Fibroblast of villous mesenchyme (primary cell): ENCODE data around the gene SFT2D1. TPM values are rescaled to one million over a fixed set of nuclear protein-coding genes. Genes with fewer than 3 reads are reported as not detected.
A peak's percentile ranks its signal among the peaks of the same experiment; 100 is the strongest.

ENCODE experiments used
- DNase-seq: peaks from one replicate; pipeline ENCODE4 v3.0.0-alpha.2; 2010; ENCODE audit warnings: low read depth
- H3K4me3 ChIP-seq: 2 replicates; pipeline ENCODE4 v1.5.1; 2011; ENCODE audit warnings: low read depth, mild to moderate bottlenecking, low read length
- total RNA-seq: library from RNA; depleted of rRNA; stranded (reverse); fragments of >200 nt; gene quantifications from 2 replicates; pipeline ENCODE4 v1.2.3, GENCODE V29; 2012
- TF ChIP-seq, protein P1 (sequence below): IDR thresholded peaks from 2 replicates; pipeline ENCODE4 v1.5.1; 2012; ENCODE audit warnings: low read depth, mild to moderate bottlenecking, low read length; ENCODE audit not compliant: insufficient read depth

Gene SFT2D1
- total RNA-seq, 1 donor, result 37.1 TPM

DNA sequence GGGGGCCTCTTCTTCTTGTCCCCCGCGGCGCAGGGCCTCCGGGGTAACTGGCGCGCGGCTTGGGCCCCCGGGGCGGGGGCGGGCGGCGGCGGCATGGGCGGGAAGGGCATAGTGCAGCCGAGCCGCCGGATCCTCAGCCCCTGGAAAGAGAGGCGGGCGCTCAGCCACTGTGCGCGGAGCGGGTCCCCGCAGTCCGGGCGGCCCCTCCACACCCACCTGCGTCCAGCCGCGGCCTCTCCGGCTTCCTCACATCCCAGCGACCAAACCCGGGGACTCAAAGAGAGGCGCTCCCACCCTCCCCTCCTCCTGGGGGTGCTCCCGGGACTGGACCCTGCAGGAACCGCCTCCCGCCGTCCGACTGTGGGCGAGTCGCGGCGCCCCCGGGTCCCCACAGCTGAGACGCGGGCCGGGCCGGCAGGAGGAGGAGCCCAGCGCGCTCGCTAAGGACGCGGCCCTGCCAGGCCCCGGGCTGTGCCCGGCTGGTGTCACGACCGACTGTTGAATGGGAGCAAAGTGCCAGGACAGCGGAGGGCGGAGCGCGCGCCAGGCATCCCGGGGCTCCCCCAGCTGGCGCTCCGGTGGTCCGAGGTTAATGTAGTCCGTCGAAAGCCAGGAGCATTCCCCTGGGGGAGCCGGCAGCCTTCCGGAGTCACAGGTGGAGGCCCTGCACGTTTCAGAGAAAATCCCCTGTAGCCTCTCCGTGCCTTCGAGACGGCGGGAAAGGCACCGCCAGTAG is 34.1 kb downstream of the SFT2D1 start, which contains the start of gene PRR18:
TSS of gene PRR18 (minus strand) at position 360 of the 736 bp plus-strand sequence. CDS start at position 110, 250 bp downstream.
- DNase-seq, result no peak
- TF ChIP-seq, protein P1, sequence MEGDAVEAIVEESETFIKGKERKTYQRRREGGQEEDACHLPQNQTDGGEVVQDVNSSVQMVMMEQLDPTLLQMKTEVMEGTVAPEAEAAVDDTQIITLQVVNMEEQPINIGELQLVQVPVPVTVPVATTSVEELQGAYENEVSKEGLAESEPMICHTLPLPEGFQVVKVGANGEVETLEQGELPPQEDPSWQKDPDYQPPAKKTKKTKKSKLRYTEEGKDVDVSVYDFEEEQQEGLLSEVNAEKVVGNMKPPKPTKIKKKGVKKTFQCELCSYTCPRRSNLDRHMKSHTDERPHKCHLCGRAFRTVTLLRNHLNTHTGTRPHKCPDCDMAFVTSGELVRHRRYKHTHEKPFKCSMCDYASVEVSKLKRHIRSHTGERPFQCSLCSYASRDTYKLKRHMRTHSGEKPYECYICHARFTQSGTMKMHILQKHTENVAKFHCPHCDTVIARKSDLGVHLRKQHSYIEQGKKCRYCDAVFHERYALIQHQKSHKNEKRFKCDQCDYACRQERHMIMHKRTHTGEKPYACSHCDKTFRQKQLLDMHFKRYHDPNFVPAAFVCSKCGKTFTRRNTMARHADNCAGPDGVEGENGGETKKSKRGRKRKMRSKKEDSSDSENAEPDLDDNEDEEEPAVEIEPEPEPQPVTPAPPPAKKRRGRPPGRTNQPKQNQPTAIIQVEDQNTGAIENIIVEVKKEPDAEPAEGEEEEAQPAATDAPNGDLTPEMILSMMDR, result no peak
- peak within 1 kb of the TSS; percentile 25 for H3K4me3 ChIP-seq

DNA sequence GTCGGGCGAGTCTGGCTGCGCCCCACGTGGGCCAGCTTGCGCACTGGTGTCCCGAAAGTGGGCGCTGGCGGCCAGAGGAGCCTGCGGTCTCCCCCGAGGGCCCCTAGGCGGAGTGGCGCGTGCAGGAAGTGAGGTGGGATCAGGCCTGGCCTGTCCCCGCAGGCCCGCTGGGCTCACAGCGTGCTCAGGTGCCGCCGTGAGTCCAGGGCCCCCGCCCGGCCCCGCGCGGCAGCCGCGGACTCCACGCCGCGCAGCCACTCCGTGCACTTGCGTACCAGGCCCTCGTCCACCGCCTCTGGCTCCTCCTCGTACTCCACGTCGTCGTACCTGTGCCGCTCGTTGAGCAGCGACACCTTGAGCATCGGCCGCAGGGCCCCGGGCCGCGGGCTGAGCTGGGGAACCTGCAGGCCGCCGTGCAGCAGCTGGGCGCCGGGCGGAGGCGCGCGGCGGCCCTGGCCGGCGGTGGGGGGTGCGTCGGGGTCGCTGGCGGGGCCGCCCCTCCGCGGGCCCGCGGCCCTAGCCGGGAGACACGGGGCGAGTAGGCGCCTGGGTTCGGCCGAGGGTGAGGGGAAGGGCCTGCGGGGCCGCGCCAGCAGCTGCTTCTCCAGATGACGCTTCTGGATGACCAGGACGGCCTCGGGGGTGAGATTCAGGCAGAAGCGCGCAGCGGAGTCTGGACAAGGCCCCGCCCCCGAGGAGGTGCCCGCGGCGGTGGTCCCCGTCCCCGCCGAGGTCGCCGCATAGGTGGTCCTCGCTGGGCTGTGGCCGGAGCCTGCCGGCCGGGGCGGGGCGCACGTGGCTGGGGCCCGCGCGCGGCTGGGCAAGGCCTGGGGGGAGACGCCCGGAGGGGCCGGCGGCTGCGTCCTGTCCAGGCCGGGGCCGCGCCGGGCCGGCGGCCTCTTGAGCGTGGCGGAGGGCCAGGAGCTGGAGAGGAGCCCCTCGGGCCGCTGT is 35.0 kb downstream of the SFT2D1 start:
- TF ChIP-seq, protein P1, result no peak
- DNase-seq, result no peak
- H3K4me3 ChIP-seq, result no peak overlapping the region

DNA sequence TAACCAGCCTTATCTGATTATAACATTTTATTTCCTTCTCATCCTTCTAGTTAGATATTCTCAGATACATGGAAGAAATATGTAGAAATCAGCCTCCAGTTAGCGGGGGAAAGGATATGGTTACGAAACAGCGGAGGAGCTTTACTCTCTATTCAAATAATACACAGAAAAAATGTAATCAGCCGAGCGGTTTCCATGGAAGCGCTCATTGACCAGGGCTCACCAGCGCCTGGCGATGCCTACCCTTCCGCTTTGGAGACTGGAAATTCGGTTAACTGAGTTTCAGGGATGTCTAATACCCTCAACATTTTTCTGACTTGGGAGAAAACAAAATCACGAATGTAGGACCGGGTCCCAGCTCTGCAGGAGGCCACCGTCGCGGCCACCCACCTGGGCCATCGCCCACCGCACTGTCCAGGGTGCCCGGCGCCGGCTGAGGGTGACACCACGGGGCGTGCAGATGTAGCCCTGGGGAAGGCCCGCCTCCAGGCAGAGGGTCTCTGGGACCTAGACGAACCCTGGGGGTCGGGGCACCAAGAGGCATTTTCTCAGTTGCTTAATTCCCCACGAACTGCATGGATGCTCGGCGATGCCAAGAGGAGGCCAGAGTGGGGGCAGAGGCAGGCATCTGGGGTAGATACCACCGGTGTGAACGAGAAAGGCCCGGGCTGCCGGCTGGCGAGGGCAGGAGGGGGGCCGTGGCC is 35.8 kb downstream of the SFT2D1 start:
- DNase-seq, result no peak
- TF ChIP-seq, protein P1, result no peak
- no peak overlapping the region for H3K4me3 ChIP-seq

DNA sequence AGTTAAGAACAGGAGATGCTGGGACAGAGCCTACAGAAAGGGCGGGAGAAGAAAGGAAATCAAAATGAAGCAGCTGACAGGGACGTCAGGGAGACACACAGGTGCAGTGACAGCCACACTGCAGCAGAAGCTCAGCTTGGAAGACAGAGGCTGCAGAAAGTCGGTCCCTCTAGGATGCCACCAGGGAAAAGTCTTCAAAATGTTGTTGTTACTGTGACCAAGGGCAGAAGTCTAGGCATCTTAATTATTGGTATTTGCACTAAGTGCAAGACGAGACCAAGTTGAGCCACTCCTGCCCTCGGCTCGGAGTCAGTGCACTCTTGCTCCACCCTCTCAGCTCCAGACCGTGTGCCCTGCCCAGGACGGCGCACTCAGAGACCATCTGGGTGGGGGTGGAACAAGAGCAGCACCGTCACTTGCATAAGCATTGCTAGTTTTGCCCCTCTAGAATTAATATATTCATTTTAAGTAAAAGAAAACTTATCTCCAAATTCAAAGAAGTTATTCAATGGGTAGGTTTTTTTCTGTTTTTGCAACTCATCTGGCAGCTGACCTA is 36.7 kb downstream of the SFT2D1 start:
- no peak overlapping the region for H3K4me3 ChIP-seq
- TF ChIP-seq, protein P1, result no peak
- DNase-seq, result no peak

DNA sequence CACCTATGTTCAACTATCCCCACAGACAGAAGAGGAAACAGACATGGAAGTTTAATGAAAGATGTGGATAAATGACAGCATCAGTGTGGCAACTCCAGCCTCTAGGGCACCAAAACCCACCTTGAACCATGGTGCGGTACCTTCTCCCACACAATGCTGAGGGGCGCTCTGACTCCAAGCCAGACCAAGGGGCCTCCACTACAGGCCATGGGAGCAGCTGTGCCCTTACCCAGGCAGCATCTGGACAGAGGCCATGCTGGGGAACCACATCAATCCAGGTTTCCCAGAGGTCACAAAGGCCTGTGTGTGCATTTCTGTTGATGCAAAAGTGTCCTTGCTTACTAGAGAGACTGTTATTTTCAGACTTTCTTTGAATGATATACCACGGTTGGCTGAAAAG is 38.2 kb downstream of the SFT2D1 start:
- no peak overlapping the region for H3K4me3 ChIP-seq
- TF ChIP-seq, protein P1, result no peak

More for the DNA sequence above, 38.2 kb downstream of the SFT2D1 start:
- DNase-seq, result no peak
